WTC11 (cell line): ENCODE results near the gene HSFX1. TPM values are rescaled to one million over a fixed set of nuclear protein-coding genes. Genes with fewer than 3 reads are reported as not detected.
A peak's percentile ranks its signal among the peaks of the same experiment; 100 is the strongest.

Experiments
- ATAC-seq: fragments of 200-7000 bp; cut with Tn5 transposase; 2 replicates; pipeline ENCODE4 v1.10.0; 2021; ENCODE audit warnings: mild to moderate bottlenecking, moderate library complexity
- CTCF ChIA-PET: fragments of 300-600 bp; sonication (Branson Sonifier 250); formaldehyde crosslinking; loops from one replicate; lab custom pipeline; 2021; ENCODE audit warnings: antibody characterized with exemption; lab: Charles Lee
- POLR2A ChIA-PET: fragments of 350-600 bp; sonication (Branson Sonifier 250); formaldehyde crosslinking; loops from one replicate; lab custom pipeline; 2021; ENCODE audit warnings: antibody characterized with exemption; lab: Charles Lee
- DNase-seq: peaks from one replicate; pipeline ENCODE4 v3.0.0; 2021; ENCODE audit warnings: low spot score
- H3K27ac Mint-ChIP-seq: 2 replicates; pipeline ENCODE4 v1.8.0; 2021; ENCODE audit warnings: mixed read lengths
- H3K27me3 Mint-ChIP-seq: 2 replicates; pipeline ENCODE4 v1.8.0; 2021; ENCODE audit warnings: low read depth, mild to moderate bottlenecking, moderate library complexity, mixed read lengths
- H3K36me3 Mint-ChIP-seq: 2 replicates; pipeline ENCODE4 v1.8.0; 2021; ENCODE audit warnings: mixed read lengths
- H3K4me1 Mint-ChIP-seq: 2 replicates; pipeline ENCODE4 v1.8.0; 2022; ENCODE audit warnings: mixed read lengths
- H3K4me3 Mint-ChIP-seq: 2 replicates; pipeline ENCODE4 v1.8.0; 2021; ENCODE audit warnings: mild to moderate bottlenecking, moderate library complexity, mixed read lengths
- H3K9me3 Mint-ChIP-seq: 2 replicates; pipeline ENCODE4 v1.8.0; 2021; ENCODE audit warnings: mixed read lengths
- MYBL2 ChIP-seq: sonication (generic); formaldehyde crosslinking; IDR thresholded peaks from 2 replicates; pipeline ENCODE4 v1.8.1; 2023; ENCODE audit warnings: mild to moderate bottlenecking, moderate library complexity, missing genetic modification reagents
- NFE2L1 ChIP-seq: sonication (generic); formaldehyde crosslinking; IDR thresholded peaks from 2 replicates; pipeline ENCODE4 v1.8.1; 2023; ENCODE audit warnings: missing genetic modification reagents
- total RNA-seq: library from RNA; stranded (reverse); gene quantifications from 3 replicates; pipeline ENCODE4 v1.2.3, GENCODE V29; 2021
- TF ChIP-seq, protein P1 (sequence below): fragments of 200-600 bp; IDR thresholded peaks from 2 replicates; pipeline ENCODE4 v1.8.0; 2022; ENCODE audit warnings: antibody characterized with exemption

HSFX1 gene
- total RNA-seq, 1 experiment from 2014 or later, result 0.66 TPM

- no peak overlapping the region for H3K4me3 Mint-ChIP-seq
- ChIA-PET POLR2A (no interaction called here), CTCF (no interaction called here)
- ATAC-seq (no peak), DNase-seq (no peak)
- no peak overlapping the region for H3K27ac Mint-ChIP-seq
- peaks cover 8% of the 10 kb centered on the region; the same call in 1 of the 2 replicates for H3K27me3 Mint-ChIP-seq
- H3K9me3 Mint-ChIP-seq, result peaks cover 9% of the 10 kb centered on the region; the same call in 1 of the 2 replicates
- TF ChIP-seq MYBL2 (CRISPR knock-in tag), result no peak
- 0 out of 2 replicates have a peak, but pooled peaks cover 3% of the 10 kb centered on the region for H3K4me1 Mint-ChIP-seq
- H3K36me3 Mint-ChIP-seq, result 0 out of 2 replicates have a peak, but pooled peaks cover 2% of the 10 kb centered on the region
These were observed 45.5 kb downstream of the HSFX1 start for GRCh38 chrX:149819371-149819770.

DNA sequence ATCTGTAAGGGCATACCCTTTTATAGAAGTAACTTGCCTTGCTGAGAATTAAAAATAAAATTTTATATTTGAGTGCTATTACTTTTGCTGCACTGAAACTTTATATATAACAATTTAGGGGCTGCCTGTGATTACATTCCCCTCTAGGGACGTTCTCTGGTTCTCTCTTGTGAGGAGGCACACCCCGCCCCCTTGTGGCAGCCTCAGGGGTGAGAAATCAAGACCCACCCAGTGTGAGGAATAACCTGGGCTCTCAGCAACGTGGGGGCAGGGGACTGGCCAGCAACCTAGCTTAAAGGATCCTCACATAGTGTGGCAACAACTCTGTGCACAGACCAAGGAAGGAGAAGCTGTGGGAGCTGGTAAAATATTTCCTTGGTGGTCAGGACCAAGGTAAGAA lies 51.6 kb downstream of the HSFX1 start:
- H3K36me3 Mint-ChIP-seq, result peaks cover 7% of the 10 kb centered on the region
- DNase-seq, result peak; percentile 63
- peaks cover 15% of the 10 kb centered on the region for H3K9me3 Mint-ChIP-seq
- no peak overlapping the region for H3K4me3 Mint-ChIP-seq
- ATAC-seq, result peak; percentile 25; the same call in 1 of the 2 replicates
- POLR2A ChIA-PET, result no interaction called here
- TF ChIP-seq, protein P1, sequence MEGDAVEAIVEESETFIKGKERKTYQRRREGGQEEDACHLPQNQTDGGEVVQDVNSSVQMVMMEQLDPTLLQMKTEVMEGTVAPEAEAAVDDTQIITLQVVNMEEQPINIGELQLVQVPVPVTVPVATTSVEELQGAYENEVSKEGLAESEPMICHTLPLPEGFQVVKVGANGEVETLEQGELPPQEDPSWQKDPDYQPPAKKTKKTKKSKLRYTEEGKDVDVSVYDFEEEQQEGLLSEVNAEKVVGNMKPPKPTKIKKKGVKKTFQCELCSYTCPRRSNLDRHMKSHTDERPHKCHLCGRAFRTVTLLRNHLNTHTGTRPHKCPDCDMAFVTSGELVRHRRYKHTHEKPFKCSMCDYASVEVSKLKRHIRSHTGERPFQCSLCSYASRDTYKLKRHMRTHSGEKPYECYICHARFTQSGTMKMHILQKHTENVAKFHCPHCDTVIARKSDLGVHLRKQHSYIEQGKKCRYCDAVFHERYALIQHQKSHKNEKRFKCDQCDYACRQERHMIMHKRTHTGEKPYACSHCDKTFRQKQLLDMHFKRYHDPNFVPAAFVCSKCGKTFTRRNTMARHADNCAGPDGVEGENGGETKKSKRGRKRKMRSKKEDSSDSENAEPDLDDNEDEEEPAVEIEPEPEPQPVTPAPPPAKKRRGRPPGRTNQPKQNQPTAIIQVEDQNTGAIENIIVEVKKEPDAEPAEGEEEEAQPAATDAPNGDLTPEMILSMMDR, result peak; percentile 33; the same call in 1 of the 2 replicates
- no peak for TF ChIP-seq NFE2L1
- H3K27ac Mint-ChIP-seq, result no peak overlapping the region
- CTCF ChIA-PET, result no interaction called here
- peaks cover 45% of the 10 kb centered on the region for H3K4me1 Mint-ChIP-seq
- peaks cover 8% of the 10 kb centered on the region; the same call in 1 of the 2 replicates for H3K27me3 Mint-ChIP-seq

Other genes with a start within 250 kb of the HSFX1 start
- 5.4 to 7.7 TPM (median 6.1 TPM) in 3 replicates for gene EOLA1, start 233.1 kb upstream of the HSFX1 start, total RNA-seq
- not detected in 3 replicates for gene HSFX3, start 224.1 kb upstream of the HSFX1 start, total RNA-seq
- gene MAGEA9B, start 186.6 kb upstream of the HSFX1 start, total RNA-seq, result 0.11 to 0.35 TPM (median 0.14 TPM) in 3 replicates
- 0.37 TPM in 1 of 3 replicates, not detected in the others for gene HSFX2, start 178.8 kb upstream of the HSFX1 start, total RNA-seq
- gene TMEM185A, start 142.3 kb upstream of the HSFX1 start, total RNA-seq, result 15.9 to 20.2 TPM (median 17.1 TPM) in 3 replicates
- not detected in 3 replicates for gene MAGEA11, start 62.0 kb upstream of the HSFX1 start, total RNA-seq
- not detected in 3 replicates for gene MAGEA9, start 7.9 kb downstream of the HSFX1 start, total RNA-seq
- gene MAGEA8, start 107.1 kb downstream of the HSFX1 start, total RNA-seq, result not detected in 3 replicates
- gene HSFX4, start 155.5 kb downstream of the HSFX1 start, total RNA-seq, result not detected in 3 replicates
- gene EOLA2, start 164.4 kb downstream of the HSFX1 start, total RNA-seq, result 30.5 to 41.2 TPM (median 31.5 TPM) in 3 replicates